ENCODE measurements around the gene MFF.
"Not testable (repeated sequence)": the region's sequence is repeated elsewhere in the genome, so short reads cannot be mapped to it uniquely, and the experiment has no call there.

The MFF gene

GRCh38 chr2:227335713-227336112 lies 10.7 kb downstream of the MFF start:
- no peak for DNase-seq (ENCODE audit: low read depth in 2 of 2)

GRCh38 chr2:227337442-227337841 lies 12.4 kb downstream of the MFF start:
- no peak for DNase-seq (ENCODE audit: low read depth in 2 of 2)

GRCh38 chr2:227339098-227339599 lies 14.1 kb downstream of the MFF start:
- DNase-seq (ENCODE audit: low read depth in 2 of 2), result no peak

- no peak for DNase-seq (ENCODE audit: low read depth in 2 of 2)
Measured at GRCh38 chr2:227340106-227340505, 15.1 kb downstream of the MFF start.

GRCh38 chr2:227341553-227341952 lies 16.5 kb downstream of the MFF start:
- no peak for DNase-seq (ENCODE audit: low read depth in 2 of 2)

GRCh38 chr2:227344231-227344630 lies 19.2 kb downstream of the MFF start:
- DNase-seq (ENCODE audit: low read depth in 2 of 2), result no peak

- DNase-seq (ENCODE audit: low read depth in 2 of 2), result no peak
Measured at GRCh38 chr2:227347117-227347516, 22.1 kb downstream of the MFF start.

- DNase-seq (ENCODE audit: low read depth in 2 of 2), result no peak
Measured at GRCh38 chr2:227348324-227348723, 23.3 kb downstream of the MFF start.

GRCh38 chr2:227349989-227350612 lies 25.1 kb downstream of the MFF start:
- no peak for DNase-seq (ENCODE audit: low read depth in 2 of 2)

- no peak for DNase-seq (ENCODE audit: low read depth in 2 of 2)
Measured at GRCh38 chr2:227351639-227352038, 26.6 kb downstream of the MFF start.

- no peak for DNase-seq (ENCODE audit: low read depth in 2 of 2)
Measured at GRCh38 chr2:227360351-227360750, 35.3 kb downstream of the MFF start.

- DNase-seq (ENCODE audit: low read depth in 2 of 2), result no peak
Measured at GRCh38 chr2:227363756-227364155, 38.7 kb downstream of the MFF start.

GRCh38 chr2:227364585-227365263 lies 39.7 kb downstream of the MFF start:
- not testable (repeated sequence) for DNase-seq (ENCODE audit: low read depth in 2 of 2)

GRCh38 chr2:227365833-227366232 lies 40.8 kb downstream of the MFF start:
- DNase-seq (ENCODE audit: low read depth in 2 of 2), result no peak

- DNase-seq (ENCODE audit: low read depth in 2 of 2), result no peak
Measured at GRCh38 chr2:227366769-227367426, 41.8 kb downstream of the MFF start.

GRCh38 chr2:227367427-227367795 lies 42.4 kb downstream of the MFF start:
- no peak for DNase-seq (ENCODE audit: low read depth in 2 of 2)

- no peak for DNase-seq (ENCODE audit: low read depth in 2 of 2)
Measured at GRCh38 chr2:227368574-227368973, 43.5 kb downstream of the MFF start.

GRCh38 chr2:227370092-227370491 lies 45.0 kb downstream of the MFF start:
- no peak for DNase-seq (ENCODE audit: low read depth in 2 of 2)

- no peak for DNase-seq (ENCODE audit: low read depth in 2 of 2)
Measured at GRCh38 chr2:227370791-227371312, 45.8 kb downstream of the MFF start.

GRCh38 chr2:227373389-227373788 lies 48.3 kb downstream of the MFF start:
- no peak for DNase-seq (ENCODE audit: low read depth in 2 of 2)

GRCh38 chr2:227374158-227374557 lies 49.1 kb downstream of the MFF start:
- DNase-seq (ENCODE audit: low read depth in 2 of 2), result no peak

GRCh38 chr2:227376656-227377396 lies 51.8 kb downstream of the MFF start:
- DNase-seq (ENCODE audit: low read depth in 2 of 2), result no peak

All from stimulated activated CD8-positive, alpha-beta memory T cell treated with anti-CD3 and anti-CD28 coated beads, Interleukin-2, amount 100 ng/mL, for 48 hours (primary cell).